HG03442 (cell line): ENCODE measurements around the gene CAPZB.

Experiments used
- ATAC-seq: cut with Tn5 transposase; IDR thresholded peaks from one replicate; pipeline ENCODE4 v1.9.1; 2021; ENCODE audit warnings: mild to moderate bottlenecking, moderate library complexity; ENCODE audit not compliant: unreplicated experiment

CAPZB gene

GRCh38 chr1:19353596-19353995 is 131.7 kb downstream of the CAPZB start:
- no peak for ATAC-seq

DNA sequence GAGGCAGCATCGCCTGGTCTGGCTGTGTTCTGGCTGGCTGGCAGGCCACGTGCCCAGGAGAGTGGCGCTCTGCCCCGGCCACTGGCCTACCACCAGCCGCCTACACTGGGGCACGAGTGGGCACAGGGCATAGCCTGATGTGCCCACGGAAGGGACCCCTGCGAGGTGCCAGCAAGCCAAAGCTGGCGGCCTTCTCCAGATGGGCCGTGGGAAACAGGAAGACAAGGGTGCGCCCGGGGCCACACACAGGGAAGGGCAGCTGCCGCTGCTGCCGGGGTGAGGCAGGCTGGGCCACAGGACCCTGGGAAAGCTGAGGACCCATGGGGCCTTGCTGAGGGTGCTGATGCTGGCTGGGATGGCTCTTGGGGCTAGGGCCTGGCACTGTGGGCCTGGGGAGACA is 132.5 kb downstream of the CAPZB start:
- no peak for ATAC-seq

GRCh38 chr1:19351873-19352272 is 133.5 kb downstream of the CAPZB start:
- no peak for ATAC-seq

DNA sequence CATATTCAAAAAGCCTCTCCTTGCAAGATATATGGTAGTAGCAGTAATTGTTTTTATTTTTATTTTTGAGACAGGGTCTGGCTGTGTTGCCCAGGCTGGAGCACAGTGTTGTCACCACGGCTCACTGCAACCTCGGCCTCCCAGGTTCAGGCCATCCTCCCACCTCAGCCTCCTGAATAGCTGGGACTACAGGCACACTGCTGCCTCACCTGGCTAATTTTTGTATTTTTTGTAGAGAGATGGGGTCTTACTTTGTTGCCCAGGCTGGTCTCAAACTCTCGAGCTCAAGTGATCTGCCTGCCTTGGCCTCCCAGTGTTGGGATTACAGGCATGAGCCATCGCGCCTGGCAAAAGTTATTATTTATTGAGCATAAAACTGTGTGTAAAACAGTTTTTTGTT is 134.8 kb downstream of the CAPZB start:
- no peak for ATAC-seq

DNA sequence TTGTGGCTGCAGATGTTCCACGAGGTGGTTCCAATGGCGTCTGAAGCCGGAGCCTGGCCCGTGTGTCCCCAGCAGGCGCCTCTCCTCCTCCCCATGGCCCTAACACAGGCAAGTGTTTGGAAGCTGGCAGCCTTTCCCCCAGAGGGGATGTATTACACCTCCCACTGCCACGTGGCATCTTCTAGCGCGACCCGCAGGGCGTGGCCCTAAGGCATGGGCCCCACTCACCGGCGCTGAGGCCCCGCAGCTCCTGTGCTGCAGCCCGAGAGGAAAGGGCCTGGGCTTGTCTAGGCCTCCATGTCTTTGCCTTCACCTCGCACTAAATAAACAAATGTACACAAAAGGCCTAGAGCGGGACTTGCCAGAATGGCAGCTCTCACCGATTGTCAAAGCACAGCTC is 135.3 kb downstream of the CAPZB start:
- no peak for ATAC-seq

GRCh38 chr1:19348441-19349198 is 136.7 kb downstream of the CAPZB start:
- no peak for ATAC-seq

DNA sequence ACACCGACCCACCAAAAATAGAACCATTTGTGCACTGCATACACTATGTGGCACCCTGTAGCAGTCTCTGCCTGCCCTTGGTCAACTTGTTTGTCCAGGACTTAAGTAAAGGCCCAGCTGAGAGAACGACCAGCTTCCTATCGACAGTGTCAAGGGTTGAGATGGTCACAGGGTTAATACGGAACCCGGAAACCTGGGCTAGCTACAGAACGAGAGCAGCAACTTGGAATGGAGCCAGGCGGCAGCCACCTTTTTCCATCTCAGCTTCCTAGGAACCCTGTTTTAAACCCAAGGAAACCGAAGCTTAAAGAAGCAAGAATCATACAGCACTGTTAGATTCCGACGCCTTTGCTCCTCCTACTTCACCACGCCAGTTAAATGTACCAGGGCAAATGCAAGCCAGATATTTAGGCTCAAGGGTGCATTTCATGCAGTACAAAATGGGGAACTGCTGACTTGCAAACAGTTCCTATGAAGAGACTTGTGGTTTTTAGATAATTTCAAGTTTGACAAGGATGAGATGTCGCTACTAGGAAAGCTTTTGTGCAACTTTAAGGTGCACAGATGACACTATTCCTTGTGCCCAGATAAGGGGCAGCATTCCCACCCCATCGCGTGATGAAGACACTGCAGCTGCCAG is 137.7 kb downstream of the CAPZB start:
- ATAC-seq: no peak

- ATAC-seq: no peak
These were observed 139.3 kb downstream of the CAPZB start for GRCh38 chr1:19346026-19346425.

DNA sequence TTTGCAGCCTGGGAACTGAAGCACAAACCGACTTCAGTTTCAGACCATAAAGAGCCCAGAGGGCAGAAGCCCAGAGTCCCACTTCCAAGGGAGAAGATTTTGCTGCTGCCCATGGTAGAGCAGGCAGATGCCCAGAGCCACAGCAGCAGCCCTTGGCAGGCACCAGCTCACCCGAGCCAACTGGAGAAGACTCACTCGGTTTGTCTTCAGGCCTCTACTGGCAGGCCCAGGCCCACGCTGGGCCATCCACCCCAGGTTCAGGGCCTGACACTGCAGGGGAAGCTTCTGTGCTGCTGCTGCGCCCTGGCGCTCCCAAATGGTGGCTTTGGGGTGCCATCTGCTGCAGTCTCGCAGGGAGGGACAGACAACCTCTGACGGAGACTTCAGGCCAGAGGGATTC is 139.9 kb downstream of the CAPZB start:
- no peak for ATAC-seq

- no peak for ATAC-seq
These were observed 140.5 kb downstream of the CAPZB start for GRCh38 chr1:19344831-19345230.

DNA sequence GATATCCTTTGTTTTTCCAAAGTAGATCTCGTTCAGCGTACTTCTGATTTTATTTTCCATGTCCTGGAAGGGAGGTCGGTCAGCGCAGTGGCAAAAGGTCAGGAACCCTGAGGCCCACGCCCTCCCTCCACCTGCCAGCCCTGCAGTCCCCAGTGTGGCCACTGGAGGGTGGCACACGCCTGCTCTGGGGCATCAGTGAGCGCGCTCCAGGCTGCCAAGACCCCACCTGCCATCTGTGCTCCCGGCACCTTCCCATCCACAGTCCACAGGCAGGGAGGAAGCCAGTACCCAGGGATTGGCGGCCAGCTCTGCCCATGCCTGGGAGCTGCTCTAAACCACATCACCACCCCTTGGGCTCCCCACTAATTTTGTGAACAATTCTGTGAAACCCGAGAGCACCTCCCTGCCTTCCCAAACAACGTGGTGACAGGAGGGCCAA is 140.9 kb downstream of the CAPZB start:
- ATAC-seq: no peak

- ATAC-seq: no peak
These were observed 141.6 kb downstream of the CAPZB start for GRCh38 chr1:19343617-19344350.

GRCh38 chr1:19342894-19343616 is 142.3 kb downstream of the CAPZB start:
- no peak for ATAC-seq

DNA sequence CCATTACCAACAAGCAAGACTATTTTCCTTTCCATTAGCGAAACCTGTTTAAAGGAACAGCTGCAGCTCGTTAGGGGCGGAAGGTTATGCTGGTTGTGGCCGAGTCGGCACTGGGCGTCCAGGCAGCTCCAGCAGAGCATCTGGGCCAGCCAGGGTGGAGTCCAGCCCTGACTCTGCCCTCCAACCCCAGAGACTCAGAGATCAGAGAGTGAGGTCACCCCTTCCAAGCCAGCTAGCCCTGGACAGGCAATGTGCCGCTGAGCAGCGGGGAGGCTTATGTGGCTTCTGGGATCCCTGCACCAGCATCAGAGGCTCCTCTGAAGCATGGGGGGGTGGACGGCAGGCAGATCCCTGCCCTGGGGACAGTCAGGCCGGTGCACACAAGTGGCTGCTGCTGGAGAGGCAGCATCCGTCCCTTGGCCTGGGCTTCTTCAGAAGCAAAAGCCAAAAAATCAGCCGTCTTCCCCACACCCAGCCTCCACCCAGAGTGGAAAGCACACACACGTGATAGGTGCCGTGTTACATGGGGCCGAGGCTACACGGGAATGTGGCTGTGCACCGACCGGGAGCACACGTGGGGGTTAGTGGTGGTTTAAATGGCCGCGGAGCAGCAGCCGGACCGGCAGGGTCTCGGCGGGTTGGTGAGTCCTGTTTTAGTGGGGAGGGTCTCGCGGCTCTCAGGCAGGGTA is 143.1 kb downstream of the CAPZB start:
- ATAC-seq: no peak

DNA sequence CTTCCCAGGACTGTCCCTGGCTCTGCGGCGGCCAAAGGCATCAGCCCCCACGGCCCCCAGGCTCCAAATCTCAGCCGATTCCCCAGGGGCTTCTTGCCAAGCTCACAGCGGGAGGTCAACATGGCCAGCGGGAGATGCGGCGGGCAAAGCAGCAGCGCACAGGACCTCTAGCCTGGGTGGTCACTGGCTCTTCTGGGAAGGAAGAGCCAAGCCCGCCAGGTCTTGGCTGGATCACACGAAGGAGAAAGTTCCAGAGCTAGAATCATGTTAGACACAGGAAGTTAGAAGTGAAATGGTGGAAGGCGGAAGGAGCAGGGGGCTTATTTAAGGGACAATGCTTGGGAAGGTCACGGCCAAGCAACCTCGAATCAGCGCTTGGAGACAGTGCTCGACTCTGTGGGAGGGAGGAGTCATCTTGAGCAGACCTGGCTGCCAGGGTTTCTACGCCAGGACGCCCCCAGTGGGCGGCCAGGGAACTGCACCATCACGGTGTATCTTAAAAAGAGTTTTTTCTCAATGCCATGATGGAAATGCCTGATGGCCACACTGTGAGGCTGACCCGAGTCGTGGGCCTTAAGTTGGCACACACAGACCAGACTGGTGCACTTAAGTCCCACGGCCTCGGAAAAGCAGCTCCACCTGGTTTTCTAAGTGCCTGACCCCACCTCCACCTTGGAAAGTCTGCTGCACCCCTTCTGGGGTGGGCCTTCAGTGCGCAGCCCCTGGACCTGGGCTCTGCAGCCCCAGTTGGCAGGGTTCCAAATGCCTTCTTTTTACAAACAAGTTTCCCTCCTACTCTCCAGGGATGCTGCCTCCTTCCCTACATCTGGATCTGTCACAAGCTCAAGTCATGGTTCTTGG is 143.9 kb downstream of the CAPZB start:
- no peak for ATAC-seq

DNA sequence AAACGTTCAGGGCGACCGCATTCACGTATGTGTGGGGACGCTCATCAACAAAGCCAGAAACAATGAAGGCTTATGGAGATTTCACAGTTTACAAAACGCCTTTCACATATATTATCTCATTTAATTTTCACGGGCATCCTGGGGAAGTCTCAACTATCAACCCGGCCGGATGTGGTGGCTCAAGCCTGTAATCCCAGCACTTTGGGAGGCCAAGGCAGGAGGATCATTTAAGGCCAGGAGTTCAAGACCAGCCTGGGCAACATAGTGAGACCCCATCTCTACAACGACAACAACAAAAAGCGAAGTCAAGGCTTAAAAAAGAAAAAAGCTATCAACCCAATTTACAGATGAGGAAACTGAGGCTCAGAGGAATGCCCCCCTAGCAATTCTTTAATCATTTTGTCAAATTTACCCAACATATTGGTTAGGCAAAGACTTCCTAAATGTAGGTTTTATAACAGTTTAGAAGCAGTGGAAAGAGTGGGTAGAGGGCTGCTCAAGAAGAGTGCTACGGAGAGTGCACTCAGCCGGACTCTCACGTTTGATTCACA is 144.9 kb downstream of the CAPZB start:
- no peak for ATAC-seq

GRCh38 chr1:19339214-19339861 is 146.0 kb downstream of the CAPZB start:
- no peak for ATAC-seq

- ATAC-seq: no peak
These were observed 147.0 kb downstream of the CAPZB start for GRCh38 chr1:19338323-19338762.

GRCh38 chr1:19337289-19337688 is 148.1 kb downstream of the CAPZB start:
- ATAC-seq: no peak
